Measurements from ENCODE around the gene CCDC182. TPM values are rescaled to one million over a fixed set of nuclear protein-coding genes. Genes with fewer than 3 reads are reported as not detected.

Gene CCDC182
- not detected for total RNA-seq

- DNase-seq = no peak
These were observed at the start of gene CCDC182 for GRCh38 chr17:57745242-57745641. Gene CCDC182 (minus strand): TSS chr17:57745299. CDS start chr17:57745272, 27 bp downstream.

- no peak for DNase-seq
These were observed 49.7 kb upstream of the CCDC182 start for GRCh38 chr17:57794841-57795240.

GRCh38 chr17:57788725-57789124, 43.6 kb upstream of the CCDC182 start:
- no peak for DNase-seq

- DNase-seq = peak; percentile 37
These were observed 39.9 kb upstream of the CCDC182 start for GRCh38 chr17:57785022-57785421.

GRCh38 chr17:57784226-57784895, 39.3 kb upstream of the CCDC182 start:
- DNase-seq = no peak

GRCh38 chr17:57783338-57783742, 38.2 kb upstream of the CCDC182 start:
- peak; percentile 86 for DNase-seq

- DNase-seq = peak; percentile 87
These were observed 37.7 kb upstream of the CCDC182 start for GRCh38 chr17:57782647-57783337.

- DNase-seq = peak; percentile 60
These were observed 37.0 kb upstream of the CCDC182 start for GRCh38 chr17:57782062-57782490.

GRCh38 chr17:57781386-57782061, 36.4 kb upstream of the CCDC182 start:
- DNase-seq = no peak

GRCh38 chr17:57779706-57780105, 34.6 kb upstream of the CCDC182 start:
- DNase-seq = no peak

GRCh38 chr17:57778306-57778705, 33.2 kb upstream of the CCDC182 start:
- peak; percentile 43 for DNase-seq

- no peak for DNase-seq
These were observed 31.3 kb upstream of the CCDC182 start for GRCh38 chr17:57776366-57776765.

- DNase-seq = no peak
These were observed 29.8 kb upstream of the CCDC182 start for GRCh38 chr17:57774872-57775271.

- no peak for DNase-seq
These were observed 28.5 kb upstream of the CCDC182 start for GRCh38 chr17:57773557-57773956.

GRCh38 chr17:57772774-57773173, 27.7 kb upstream of the CCDC182 start:
- no peak for DNase-seq

GRCh38 chr17:57767561-57767960, 22.5 kb upstream of the CCDC182 start:
- no peak for DNase-seq

GRCh38 chr17:57766318-57766943, 21.3 kb upstream of the CCDC182 start:
- no peak for DNase-seq

- no peak for DNase-seq
These were observed 17.6 kb upstream of the CCDC182 start for GRCh38 chr17:57762452-57763395.

GRCh38 chr17:57761887-57762286, 16.8 kb upstream of the CCDC182 start:
- no peak for DNase-seq

- no peak for DNase-seq
These were observed 14.9 kb upstream of the CCDC182 start for GRCh38 chr17:57760046-57760445.

GRCh38 chr17:57758654-57759053, 13.6 kb upstream of the CCDC182 start:
- DNase-seq = no peak

- DNase-seq = no peak
These were observed 12.6 kb upstream of the CCDC182 start for GRCh38 chr17:57757735-57758134.
